HG03060 (cell line): ENCODE results near the gene FUS.
"Not testable (repeated sequence)": the region's sequence is repeated elsewhere in the genome, so short reads cannot be mapped to it uniquely, and the experiment has no call there.

Source experiments
- ATAC-seq: cut with Tn5 transposase; IDR thresholded peaks from one replicate; pipeline ENCODE4 v1.9.1; 2021; ENCODE audit warnings: low read depth, moderate number of reproducible peaks; ENCODE audit not compliant: unreplicated experiment

The FUS gene

GRCh38 chr16:31179747-31180459 lies at the start of gene FUS:
TSS of gene FUS (plus strand) at chr16:31180139. CDS start at chr16:31180215, 76 bp downstream.
- ATAC-seq: peak; percentile 57

DNA sequence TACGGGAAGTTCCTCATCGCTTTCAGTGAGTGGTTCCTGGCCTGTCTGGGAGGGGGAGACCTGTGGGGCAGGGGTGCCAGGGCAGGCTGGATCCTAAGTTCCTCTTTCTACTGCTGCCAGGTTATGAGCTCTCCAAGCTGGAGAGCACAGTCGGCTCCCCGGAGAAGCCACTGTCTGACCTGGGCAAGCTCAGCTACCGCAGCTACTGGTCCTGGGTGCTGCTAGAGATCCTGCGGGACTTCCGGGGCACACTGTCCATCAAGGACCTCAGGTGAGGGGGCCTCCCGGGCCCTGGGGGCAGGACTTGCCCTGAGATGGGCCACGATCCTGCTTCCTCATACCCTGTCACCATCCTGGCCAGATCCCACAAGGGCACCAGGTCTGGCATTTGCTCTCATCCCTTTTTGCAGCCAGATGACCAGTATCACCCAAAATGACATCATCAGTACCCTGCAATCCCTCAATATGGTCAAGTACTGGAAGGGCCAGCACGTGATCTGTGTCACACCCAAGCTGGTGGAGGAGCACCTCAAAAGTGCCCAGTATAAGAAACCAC lies 49.5 kb upstream of the FUS start:
- ATAC-seq: no peak

GRCh38 chr16:31130899-31131298 lies 49.0 kb upstream of the FUS start:
- no peak for ATAC-seq

GRCh38 chr16:31131416-31131815 lies 48.5 kb upstream of the FUS start:
- ATAC-seq: no peak

GRCh38 chr16:31131841-31132271 lies 48.1 kb upstream of the FUS start:
- no peak for ATAC-seq

- ATAC-seq: no peak
These were observed 47.5 kb upstream of the FUS start for GRCh38 chr16:31132303-31132979.

DNA sequence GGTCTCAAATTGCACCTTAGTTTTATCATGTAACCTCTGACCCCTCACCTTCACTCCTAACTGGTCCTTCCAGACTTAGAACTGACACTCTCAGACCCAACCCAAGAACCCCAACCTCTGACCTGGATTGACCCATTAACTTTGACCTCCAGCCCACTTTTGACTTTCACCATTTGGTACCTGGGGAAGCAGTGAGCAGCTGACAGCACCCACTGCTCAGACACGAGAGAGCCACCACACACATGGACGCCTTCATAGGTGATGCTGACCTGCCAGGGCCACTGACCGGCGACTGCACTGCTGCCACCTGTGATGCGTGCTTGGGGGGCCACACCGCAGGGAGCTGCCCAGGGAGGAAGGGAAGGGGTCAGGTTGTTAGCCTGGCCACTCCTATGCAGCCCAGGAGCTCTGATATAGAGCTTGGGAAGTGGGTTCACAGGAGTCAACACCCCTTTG lies 46.9 kb upstream of the FUS start:
- ATAC-seq: no peak

DNA sequence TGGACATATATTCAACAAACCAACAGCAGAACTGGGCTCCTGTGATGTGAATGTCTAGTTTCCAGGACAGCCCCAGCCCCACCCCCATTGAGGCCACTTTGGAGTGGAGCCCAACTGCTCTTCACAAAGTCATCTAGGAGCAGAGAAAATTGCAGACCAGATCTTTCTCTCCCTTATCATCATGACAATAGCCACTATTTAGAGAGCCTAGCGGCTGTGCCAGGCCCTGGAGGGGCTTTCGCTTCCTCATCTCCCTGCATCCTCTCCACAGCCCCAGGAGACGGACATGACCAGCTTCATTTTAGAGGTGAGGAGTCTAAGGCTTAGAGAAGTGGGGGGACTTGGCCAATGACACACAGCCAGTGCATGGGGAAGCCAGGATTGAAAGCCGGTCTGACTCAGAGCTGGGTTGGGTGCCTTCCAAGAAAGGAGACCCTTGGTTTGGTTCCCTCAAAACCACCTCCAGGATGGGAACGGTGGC lies 45.8 kb upstream of the FUS start:
- no peak for ATAC-seq

- ATAC-seq: no peak
These were observed 45.1 kb upstream of the FUS start for GRCh38 chr16:31134625-31135534.

DNA sequence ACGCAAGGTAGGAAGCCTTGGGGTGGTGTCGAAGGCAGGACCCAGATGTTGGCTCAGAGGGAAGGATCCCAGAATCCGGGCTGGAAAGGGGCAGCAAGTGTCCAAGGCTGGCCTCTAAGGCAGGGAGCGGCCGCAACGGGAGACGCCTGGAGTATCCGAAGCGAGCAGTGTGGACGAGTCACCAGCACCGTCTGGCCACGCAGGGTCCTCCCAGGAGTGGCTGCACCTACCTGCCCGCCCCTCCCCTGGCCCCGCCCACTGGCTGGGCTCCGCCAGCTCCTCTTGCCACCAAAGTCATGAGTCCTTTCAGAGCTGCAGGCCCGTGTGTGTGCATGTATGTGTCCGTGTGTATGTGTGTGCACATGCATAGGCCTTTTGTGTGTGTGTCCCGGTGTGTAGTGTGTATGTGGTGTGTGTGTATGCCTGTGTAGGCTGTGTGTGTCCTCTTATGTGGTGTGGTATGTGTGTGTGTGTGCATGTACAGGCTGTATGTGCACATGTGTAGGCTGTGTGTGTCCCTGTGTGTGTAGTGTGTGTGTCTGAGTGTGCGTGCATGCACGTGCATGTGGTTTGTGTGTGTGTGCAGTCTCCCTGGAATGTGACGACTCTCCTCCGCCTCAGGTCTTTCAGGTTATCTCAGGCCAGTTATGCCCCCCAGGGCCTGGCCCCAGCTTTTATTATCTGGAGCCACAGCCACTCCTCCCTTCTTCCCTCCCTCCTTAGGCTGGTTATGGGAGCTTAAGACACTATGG lies 44.2 kb upstream of the FUS start, which contains the start of gene PRSS8:
PRSS8 (minus strand) TSS at position 193 of the 752 bp plus-strand sequence. CDS start 229 bp downstream, outside the sequence.
- no peak for ATAC-seq

- ATAC-seq: no peak
These were observed 43.7 kb upstream of the FUS start for GRCh38 chr16:31136287-31136662.

- not testable (repeated sequence) for ATAC-seq
These were observed 43.0 kb upstream of the FUS start for GRCh38 chr16:31136822-31137499.

GRCh38 chr16:31138621-31139578 lies 41.0 kb upstream of the FUS start:
- no peak for ATAC-seq

- not testable (repeated sequence) for ATAC-seq
These were observed 38.9 kb upstream of the FUS start for GRCh38 chr16:31141071-31141469.

DNA sequence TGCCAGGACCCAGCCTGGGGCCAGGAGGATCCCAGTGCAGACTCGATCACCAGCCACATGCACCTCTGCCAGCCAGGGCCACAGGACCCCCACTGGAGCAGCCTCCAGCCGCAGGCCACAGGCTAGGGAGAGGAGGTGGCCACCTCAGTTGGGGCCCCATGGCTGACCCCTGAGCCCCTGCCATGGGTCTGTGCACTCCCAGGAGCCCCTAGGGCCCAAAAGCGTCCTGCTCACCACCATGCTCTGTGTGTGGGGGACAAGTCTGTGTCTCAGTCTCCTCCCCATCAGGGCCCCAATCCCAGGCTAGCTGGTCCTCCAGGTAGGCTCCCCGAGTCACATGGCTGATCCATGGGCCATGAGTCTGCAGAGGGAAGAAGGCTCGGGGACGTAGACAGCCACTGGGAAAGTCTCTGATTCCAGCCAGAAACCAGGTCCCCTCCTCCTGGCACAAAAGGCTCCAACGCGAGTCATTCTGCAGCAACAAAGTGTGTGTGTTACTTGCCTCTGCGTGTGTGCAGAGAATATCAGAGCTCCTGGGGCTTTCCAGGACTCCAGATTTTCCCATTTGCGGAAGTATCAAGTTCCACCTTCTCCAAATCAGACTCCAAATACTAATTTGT lies 38.3 kb upstream of the FUS start:
- ATAC-seq: no peak

DNA sequence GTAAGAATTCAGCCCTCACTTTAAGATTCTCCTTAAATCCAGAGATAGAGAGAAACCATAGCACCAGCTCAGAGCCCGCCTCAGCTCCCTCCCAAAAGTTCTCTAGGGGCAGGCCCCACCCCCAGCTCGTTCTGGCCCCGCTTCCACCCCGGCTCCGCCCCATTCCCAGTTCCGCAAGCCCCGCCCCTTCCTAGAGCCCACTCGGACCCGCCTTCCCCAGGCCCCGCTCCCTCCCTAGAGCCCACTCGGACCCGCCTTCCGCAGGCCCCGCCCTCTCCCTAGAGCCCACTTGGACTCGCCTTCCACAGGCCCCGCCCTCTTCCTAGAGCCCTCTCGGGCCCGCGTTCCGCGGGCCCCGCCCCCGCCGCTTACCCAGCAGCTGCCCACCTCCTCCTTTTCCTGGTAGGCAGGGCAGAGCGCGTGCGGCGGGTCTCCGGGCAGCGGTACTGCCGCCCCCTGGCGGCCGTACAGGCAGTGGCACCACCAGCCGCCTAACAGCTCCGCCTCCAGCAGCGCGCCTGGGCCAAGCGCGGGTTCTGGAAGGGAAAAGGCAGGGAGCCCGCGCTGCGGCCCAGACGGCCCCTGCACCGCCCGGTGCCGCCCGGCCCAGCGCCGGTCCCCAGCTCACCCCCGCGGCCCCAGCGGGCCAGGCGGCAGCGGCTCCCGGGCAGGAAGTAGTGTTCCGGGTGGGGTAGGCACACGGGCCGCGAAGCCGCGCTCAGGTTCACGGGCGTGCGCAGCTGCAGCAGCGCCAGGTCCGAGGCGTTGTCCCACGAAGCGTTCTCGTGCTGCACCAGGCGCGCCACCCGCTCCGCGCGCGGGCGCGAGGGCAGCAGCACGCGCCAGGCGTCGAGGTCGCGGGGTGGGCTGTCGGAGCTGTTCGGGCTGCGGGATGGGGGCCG lies 37.6 kb upstream of the FUS start:
- peak; percentile 60 for ATAC-seq
